ENCODE data around the gene GNB1L. TPM values are rescaled to one million over a fixed set of nuclear protein-coding genes. Genes with fewer than 3 reads are reported as not detected.

GNB1L gene
- total RNA-seq, 2 donors from 2014 or later: 5.6 to 12.0 TPM

DNA sequence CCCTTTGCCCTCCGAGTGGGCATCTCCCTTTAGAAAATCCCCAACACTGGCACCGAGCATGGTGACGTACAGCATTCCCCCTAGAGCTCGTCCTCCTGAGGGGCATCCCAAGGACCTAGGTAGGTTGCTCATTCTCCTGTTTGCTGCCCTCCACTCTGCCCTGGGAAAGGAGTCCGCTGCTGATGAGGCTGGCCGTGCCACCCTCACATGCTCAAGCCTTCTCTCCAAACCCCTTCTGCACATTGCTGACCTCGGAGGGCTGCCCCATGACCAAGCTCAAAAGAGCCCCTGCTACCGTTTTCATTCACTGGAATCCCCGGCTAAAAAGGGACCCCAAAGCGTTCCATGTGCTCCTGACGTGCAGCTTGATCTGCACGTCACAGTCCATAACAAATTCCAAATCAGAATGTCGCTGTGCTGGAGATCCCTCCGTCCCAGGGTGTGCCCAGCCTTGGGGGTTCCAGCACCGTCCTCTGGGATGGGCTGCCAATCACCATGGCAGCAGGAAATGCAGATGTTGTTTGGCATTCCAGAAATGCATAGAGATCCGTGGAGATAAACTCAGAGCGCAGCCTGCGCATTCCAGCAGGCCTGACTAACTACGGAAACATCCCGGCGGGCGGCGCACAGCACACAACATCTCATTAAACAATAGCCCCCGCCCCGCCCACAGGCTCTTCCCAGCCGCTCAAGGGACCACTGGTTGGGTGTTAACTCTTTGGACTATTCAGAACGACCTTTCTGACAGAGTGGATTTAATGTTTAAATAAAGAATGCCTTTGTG lies 26.3 kb upstream of the GNB1L start:
- Histone ChIP-seq H3K4me1 (replicated peaks) (peaks cover 17% of the 10 kb centered on the region), H3K27me3 (replicated peaks; ENCODE audit: insufficient read depth) (no peaks in the 10 kb centered on the region), H3K27ac (no peak overlapping the region), H3K4me3 (no peak overlapping the region), H3K9me3 (no peaks in the 10 kb centered on the region), H3K36me3 (no peaks in the 10 kb centered on the region)
- intact Hi-C loops (cut with DNase I): no loop called here
- 57% methylated on average over 27 of the region's 27 CpGs for WGBS
- DNase-seq (ENCODE audit: low spot score): no peak
- TF ChIP-seq, protein P1, sequence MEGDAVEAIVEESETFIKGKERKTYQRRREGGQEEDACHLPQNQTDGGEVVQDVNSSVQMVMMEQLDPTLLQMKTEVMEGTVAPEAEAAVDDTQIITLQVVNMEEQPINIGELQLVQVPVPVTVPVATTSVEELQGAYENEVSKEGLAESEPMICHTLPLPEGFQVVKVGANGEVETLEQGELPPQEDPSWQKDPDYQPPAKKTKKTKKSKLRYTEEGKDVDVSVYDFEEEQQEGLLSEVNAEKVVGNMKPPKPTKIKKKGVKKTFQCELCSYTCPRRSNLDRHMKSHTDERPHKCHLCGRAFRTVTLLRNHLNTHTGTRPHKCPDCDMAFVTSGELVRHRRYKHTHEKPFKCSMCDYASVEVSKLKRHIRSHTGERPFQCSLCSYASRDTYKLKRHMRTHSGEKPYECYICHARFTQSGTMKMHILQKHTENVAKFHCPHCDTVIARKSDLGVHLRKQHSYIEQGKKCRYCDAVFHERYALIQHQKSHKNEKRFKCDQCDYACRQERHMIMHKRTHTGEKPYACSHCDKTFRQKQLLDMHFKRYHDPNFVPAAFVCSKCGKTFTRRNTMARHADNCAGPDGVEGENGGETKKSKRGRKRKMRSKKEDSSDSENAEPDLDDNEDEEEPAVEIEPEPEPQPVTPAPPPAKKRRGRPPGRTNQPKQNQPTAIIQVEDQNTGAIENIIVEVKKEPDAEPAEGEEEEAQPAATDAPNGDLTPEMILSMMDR (IDR thresholded peaks at IDR 0.05): no peak
- TF ChIP-seq POLR2AphosphoS5 (IDR thresholded peaks at IDR 0.05): peak; percentile 14

DNA sequence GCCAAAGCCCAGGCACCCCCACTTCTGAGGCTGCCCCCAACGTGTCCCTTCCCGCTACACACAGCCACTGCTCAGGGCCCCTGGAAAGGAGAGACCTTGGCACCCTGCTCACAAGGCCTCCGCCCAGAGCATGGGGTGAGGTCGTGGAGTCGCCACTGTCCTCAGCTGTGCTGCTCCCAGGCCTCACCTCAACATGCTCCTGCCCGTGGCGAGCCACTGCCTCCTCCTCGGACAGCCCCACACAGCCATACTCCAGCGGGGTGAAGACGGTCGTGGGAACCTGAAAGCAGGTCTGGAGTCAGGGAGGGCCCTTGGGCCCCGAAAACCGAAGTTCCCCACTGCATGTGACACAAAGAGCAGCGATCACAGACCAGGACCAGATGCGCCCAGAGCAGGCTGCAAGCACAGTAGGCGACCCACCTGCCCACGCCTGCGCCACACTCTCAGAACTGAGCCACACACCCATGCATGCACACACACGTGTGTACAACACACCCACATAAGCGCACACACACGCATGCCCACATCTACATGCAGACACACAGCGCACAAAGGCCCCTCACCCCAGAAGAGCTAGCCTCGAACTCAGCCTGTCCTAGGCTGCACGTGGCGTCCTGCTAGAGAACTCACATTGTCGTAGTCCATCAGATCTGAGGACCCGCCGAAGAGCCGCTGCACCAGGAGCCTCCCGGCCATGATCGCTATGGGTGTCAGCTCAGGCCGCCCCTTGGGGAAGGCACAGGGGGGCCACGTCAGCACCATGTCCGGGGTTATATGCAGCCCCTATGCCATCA lies 25.5 kb upstream of the GNB1L start:
- intact Hi-C loops (cut with DNase I): no loop called here
- no peaks in the 10 kb centered on the region for H3K27me3 ChIP-seq (replicated peaks; ENCODE audit: insufficient read depth)
- H3K27ac ChIP-seq: peak overlapping the region; percentile 68 to 75
- H3K4me3 ChIP-seq: no peak overlapping the region
- 94% methylated on average over 34 of the region's 34 CpGs for WGBS
- no peaks in the 10 kb centered on the region for H3K36me3 ChIP-seq
- H3K4me1 ChIP-seq (replicated peaks): peaks cover 24% of the 10 kb centered on the region
- no peak for TF ChIP-seq POLR2A (IDR thresholded peaks at IDR 0.05)
- TF ChIP-seq, protein P1 (IDR thresholded peaks at IDR 0.05): no peak
- no peak for TF ChIP-seq POLR2AphosphoS5 (IDR thresholded peaks at IDR 0.05)
- DNase-seq (ENCODE audit: low spot score): no peak
- no peaks in the 10 kb centered on the region for H3K9me3 ChIP-seq

DNA sequence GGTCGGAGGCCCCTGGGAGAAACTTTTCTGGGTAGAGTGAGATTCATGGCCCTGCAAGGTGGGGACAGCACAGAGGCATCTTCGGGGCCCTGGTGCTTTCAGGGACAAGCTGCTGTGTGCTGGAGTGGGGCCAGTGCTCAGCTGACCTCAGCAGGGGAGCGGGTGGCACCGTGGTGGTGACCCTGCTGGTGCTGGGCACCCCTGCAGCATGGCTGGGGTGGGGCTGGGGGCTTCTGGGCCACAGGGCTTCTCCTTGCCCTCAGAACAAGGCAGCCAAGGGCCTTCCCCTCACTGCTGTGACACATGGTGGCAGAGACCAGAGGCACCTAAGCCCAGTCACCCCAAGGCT lies 24.9 kb upstream of the GNB1L start:
- intact Hi-C loops (cut with DNase I): no loop called here
- H3K27ac ChIP-seq: peak overlapping the region; percentile 68 to 75
- no peaks in the 10 kb centered on the region for H3K9me3 ChIP-seq
- H3K4me1 ChIP-seq (replicated peaks): peaks cover 29% of the 10 kb centered on the region
- TF ChIP-seq, protein P1 (IDR thresholded peaks at IDR 0.05): no peak
- TF ChIP-seq POLR2AphosphoS5 (IDR thresholded peaks at IDR 0.05): no peak
- no peak for TF ChIP-seq POLR2A (IDR thresholded peaks at IDR 0.05)
- DNase-seq (ENCODE audit: low spot score): no peak
- WGBS: 67% methylated on average over 4 of the region's 4 CpGs
- no peaks in the 10 kb centered on the region for H3K36me3 ChIP-seq
- no peaks in the 10 kb centered on the region for H3K27me3 ChIP-seq (replicated peaks; ENCODE audit: insufficient read depth)
- H3K4me3 ChIP-seq: no peak overlapping the region

DNA sequence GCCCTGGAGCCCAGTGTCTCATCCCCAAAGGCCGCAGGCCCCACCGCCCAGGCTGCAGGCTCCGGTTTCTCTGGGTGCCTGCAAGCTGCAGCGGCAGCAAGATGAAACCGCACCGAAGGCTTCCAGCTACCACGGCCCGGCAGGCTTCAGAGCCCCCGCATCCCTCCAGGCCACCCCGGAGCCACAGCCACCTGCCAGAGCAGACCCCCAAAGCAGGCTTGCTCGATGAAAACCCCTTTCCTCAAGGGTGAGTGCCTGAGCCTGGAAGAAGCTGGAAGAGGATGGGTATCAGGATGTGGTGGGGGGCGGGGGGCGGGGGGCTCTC lies 24.5 kb upstream of the GNB1L start:
- intact Hi-C loops (cut with DNase I): no loop called here
- H3K4me3 ChIP-seq: no peak overlapping the region
- H3K27me3 ChIP-seq (replicated peaks; ENCODE audit: insufficient read depth): no peaks in the 10 kb centered on the region
- TF ChIP-seq, protein P1 (IDR thresholded peaks at IDR 0.05): no peak
- no peak for TF ChIP-seq POLR2AphosphoS5 (IDR thresholded peaks at IDR 0.05)
- peaks cover 34% of the 10 kb centered on the region for H3K4me1 ChIP-seq (replicated peaks)
- no peaks in the 10 kb centered on the region for H3K9me3 ChIP-seq
- DNase-seq (ENCODE audit: low spot score): no peak
- H3K36me3 ChIP-seq: no peaks in the 10 kb centered on the region
- 86% methylated on average over 11 of the region's 13 CpGs for WGBS
- peak overlapping the region; percentile 68 to 75 for H3K27ac ChIP-seq

All from prostate gland (tissue), 2 donors.